SH-SY5Y (cell line): Measurements from ENCODE around the gene GPR176.

Experiments
- GATA2 ChIP-seq: IDR thresholded peaks from 2 replicates; pipeline ENCODE4 v1.6.1; 2011; ENCODE audit warnings: mild to moderate bottlenecking, low read depth, low read length
- GATA3 ChIP-seq: IDR thresholded peaks from 2 replicates; pipeline ENCODE4 v1.6.1; 2011; ENCODE audit warnings: low read depth, mild to moderate bottlenecking, low read length, moderate library complexity

GRCh38 chr15:39925112-39925842 lies 5.2 kb upstream of the GPR176 start:
- TF ChIP-seq GATA2 (no peak), GATA3 (no peak)
